ENCODE data around the gene ANKRD1. TPM values are rescaled to one million over a fixed set of nuclear protein-coding genes. Genes with fewer than 3 reads are reported as not detected.
"Not testable (repeated sequence)": the region's sequence is repeated elsewhere in the genome, so short reads cannot be mapped to it uniquely, and the experiment has no call there.

Gene ANKRD1
- total RNA-seq, 1 donor from 2014 or later, result 156 TPM

GRCh38 chr10:90912174-90912573 lies 8.7 kb downstream of the ANKRD1 start:
- ATAC-seq, result no peak
- Histone ChIP-seq H3K4me3 (no peak overlapping the region), H3K9me3 (no peaks in the 10 kb centered on the region), H3K27ac (no peak overlapping the region), H3K36me3 (no peaks in the 10 kb centered on the region), H3K4me1 (peaks cover 5% of the 10 kb centered on the region), H3K27me3 (no peaks in the 10 kb centered on the region)
- intact Hi-C loops (cut with DNase I), result no loop called here
- no peak for TF ChIP-seq CTCF (IDR thresholded peaks at IDR 0.05)
- no peak for DNase-seq

- Histone ChIP-seq H3K4me1 (peaks cover 5% of the 10 kb centered on the region), H3K27me3 (no peaks in the 10 kb centered on the region), H3K9me3 (no peaks in the 10 kb centered on the region), H3K36me3 (no peaks in the 10 kb centered on the region), H3K27ac (no peak overlapping the region), H3K4me3 (no peak overlapping the region)
- DNase-seq, result no peak
- peak; percentile 91 for ATAC-seq
- TF ChIP-seq CTCF (IDR thresholded peaks at IDR 0.05), result peak; percentile 90
- intact Hi-C loops (cut with DNase I), result no loop called here
Measured at GRCh38 chr10:90911133-90912051, 9.5 kb downstream of the ANKRD1 start.

GRCh38 chr10:90906596-90906995 lies 14.3 kb downstream of the ANKRD1 start:
- intact Hi-C loops (cut with DNase I), result no loop called here
- DNase-seq, result no peak
- H3K4me3 ChIP-seq, result no peak overlapping the region
- TF ChIP-seq CTCF (IDR thresholded peaks at IDR 0.05), result no peak
- no peaks in the 10 kb centered on the region for H3K4me1 ChIP-seq
- no peak overlapping the region for H3K27ac ChIP-seq
- no peak for ATAC-seq
- no peaks in the 10 kb centered on the region for H3K27me3 ChIP-seq
- peaks cover 15% of the 10 kb centered on the region for H3K36me3 ChIP-seq
- no peaks in the 10 kb centered on the region for H3K9me3 ChIP-seq

- no peak for TF ChIP-seq CTCF (IDR thresholded peaks at IDR 0.05)
- peaks cover 22% of the 10 kb centered on the region for H3K36me3 ChIP-seq
- ATAC-seq, result no peak
- H3K27me3 ChIP-seq, result no peaks in the 10 kb centered on the region
- no peaks in the 10 kb centered on the region for H3K4me1 ChIP-seq
- H3K9me3 ChIP-seq, result no peaks in the 10 kb centered on the region
- H3K4me3 ChIP-seq, result no peak overlapping the region
- DNase-seq, result no peak
- H3K27ac ChIP-seq, result no peak overlapping the region
- intact Hi-C loops (cut with DNase I), result no loop called here
Measured at GRCh38 chr10:90905925-90906324, 15.0 kb downstream of the ANKRD1 start.

GRCh38 chr10:90896916-90897315 lies 24.0 kb downstream of the ANKRD1 start:
- H3K4me3 ChIP-seq; intact Hi-C loops (cut with DNase I); H3K27me3 ChIP-seq; H3K27ac ChIP-seq; H3K9me3 ChIP-seq; H3K4me1 ChIP-seq; DNase-seq; ATAC-seq: not testable (repeated sequence)
- peaks cover 83% of the 10 kb centered on the region for H3K36me3 ChIP-seq

- H3K27ac ChIP-seq, result no peak overlapping the region
- TF ChIP-seq CTCF (IDR thresholded peaks at IDR 0.05), result no peak
- no peaks in the 10 kb centered on the region for H3K27me3 ChIP-seq
- ATAC-seq (no peak), DNase-seq (no peak)
- no peaks in the 10 kb centered on the region for H3K4me1 ChIP-seq
- intact Hi-C loops (cut with DNase I), result no loop called here
- H3K4me3 ChIP-seq, result no peak overlapping the region
- no peaks in the 10 kb centered on the region for H3K9me3 ChIP-seq
- peaks cover 89% of the 10 kb centered on the region for H3K36me3 ChIP-seq
Measured at GRCh38 chr10:90893190-90893589, 27.7 kb downstream of the ANKRD1 start.
